SK-N-MC (cell line): ENCODE data around the gene SCARF2.
A peak's percentile ranks its signal among the peaks of the same experiment; 100 is the strongest.
"Not testable (repeated sequence)": the region's sequence is repeated elsewhere in the genome, so short reads cannot be mapped to it uniquely, and the experiment has no call there.

Experiments used
- DNase-seq: peaks from one replicate; pipeline ENCODE4 v3.0.0-alpha.2; 2011; ENCODE audit warnings: low read depth, low spot score
- H3K27ac ChIP-seq: fragments of 200-600 bp; sonication (generic); 2 replicates; pipeline ENCODE4 v1.5.1; 2016; ENCODE audit warnings: mixed run types
- H3K36me3 ChIP-seq: fragments of 200-600 bp; sonication (generic); 2 replicates; pipeline ENCODE4 v1.6.1; 2017; ENCODE audit warnings: antibody characterized with exemption, low read length, mixed read lengths; ENCODE audit not compliant: insufficient read depth
- H3K4me3 ChIP-seq: fragments of 200-600 bp; sonication (generic); 2 replicates; pipeline ENCODE4 v1.5.1; 2016
- H3K9ac ChIP-seq: fragments of 200-600 bp; sonication (generic); 2 replicates; pipeline ENCODE4 v1.8.0; 2017; ENCODE audit warnings: mixed run types, mixed read lengths; ENCODE audit not compliant: insufficient read length
- H3K9me3 ChIP-seq: fragments of 200-600 bp; sonication (generic); 2 replicates; pipeline ENCODE4 v1.6.1; 2017; ENCODE audit warnings: low read depth, mild to moderate bottlenecking, antibody characterized with exemption, low read length, moderate library complexity, mixed read lengths
- EZH2 ChIP-seq: fragments of 200-600 bp; sonication (generic); IDR thresholded peaks from one replicate; pipeline ENCODE4 v1.6.1; 2017; ENCODE audit warnings: antibody characterized with exemption
- FOXP2 ChIP-seq: optimal IDR thresholded peaks from 2 replicates; pipeline ENCODE3; 2011; ENCODE audit warnings: mild to moderate bottlenecking, moderate library complexity; ENCODE audit not compliant: insufficient read depth; ENCODE audit errors: extremely low read length, control extremely low read depth
- POLR2AphosphoS5 ChIP-seq: IDR thresholded peaks from 2 replicates; pipeline ENCODE4 v1.6.1; 2012; ENCODE audit warnings: mild to moderate bottlenecking, low read depth, low read length, borderline replicate concordance

Gene SCARF2

DNA sequence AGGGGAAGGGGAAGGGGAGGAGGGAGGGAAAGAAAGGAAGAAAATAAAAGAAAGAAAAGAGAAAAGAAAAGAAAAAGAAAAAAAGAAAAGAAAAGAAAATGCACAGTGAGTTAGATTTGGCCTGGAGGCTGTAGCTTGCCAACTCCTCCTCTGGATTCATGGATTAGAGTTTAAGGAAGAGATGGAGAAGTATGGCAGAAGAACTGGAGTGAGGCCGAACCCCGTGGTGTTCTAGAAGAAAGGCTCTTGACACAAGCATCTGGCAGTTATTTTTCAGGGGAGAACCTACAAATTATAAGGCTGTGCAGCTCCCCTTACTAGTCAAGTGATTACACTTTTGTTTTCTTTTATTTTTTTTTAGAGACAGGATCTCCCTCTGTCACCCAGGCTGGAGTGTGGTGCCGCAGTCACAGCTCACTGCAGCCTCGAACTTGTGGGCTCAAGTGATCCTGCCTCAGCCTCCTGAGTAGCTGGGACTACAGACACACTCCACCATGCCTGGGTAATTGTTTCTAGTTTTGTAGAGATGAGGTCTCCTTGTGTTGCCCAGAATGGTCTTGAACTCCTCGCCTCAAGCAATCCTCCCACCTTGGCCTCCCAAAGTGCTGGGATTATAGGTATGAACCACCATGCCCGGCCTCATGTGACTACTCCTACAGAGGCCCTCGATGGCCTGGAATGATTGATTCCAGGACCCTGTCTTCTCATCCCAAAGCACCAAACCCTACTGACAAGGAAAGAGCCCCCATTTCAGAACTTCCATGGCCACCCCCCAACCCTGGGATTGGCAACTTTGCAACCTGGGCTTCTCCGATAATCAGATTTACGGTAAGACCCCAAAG, 24.2 kb downstream of the SCARF2 start:
- no peaks in the 10 kb centered on the region for H3K36me3 ChIP-seq
- TF ChIP-seq FOXP2, result no peak
- TF ChIP-seq POLR2AphosphoS5, result no peak
- no peak for TF ChIP-seq EZH2
- no peak overlapping the region for H3K27ac ChIP-seq
- no peak for DNase-seq
- no peak overlapping the region for H3K4me3 ChIP-seq
- no peak overlapping the region for H3K9ac ChIP-seq
- no peaks in the 10 kb centered on the region for H3K9me3 ChIP-seq

DNA sequence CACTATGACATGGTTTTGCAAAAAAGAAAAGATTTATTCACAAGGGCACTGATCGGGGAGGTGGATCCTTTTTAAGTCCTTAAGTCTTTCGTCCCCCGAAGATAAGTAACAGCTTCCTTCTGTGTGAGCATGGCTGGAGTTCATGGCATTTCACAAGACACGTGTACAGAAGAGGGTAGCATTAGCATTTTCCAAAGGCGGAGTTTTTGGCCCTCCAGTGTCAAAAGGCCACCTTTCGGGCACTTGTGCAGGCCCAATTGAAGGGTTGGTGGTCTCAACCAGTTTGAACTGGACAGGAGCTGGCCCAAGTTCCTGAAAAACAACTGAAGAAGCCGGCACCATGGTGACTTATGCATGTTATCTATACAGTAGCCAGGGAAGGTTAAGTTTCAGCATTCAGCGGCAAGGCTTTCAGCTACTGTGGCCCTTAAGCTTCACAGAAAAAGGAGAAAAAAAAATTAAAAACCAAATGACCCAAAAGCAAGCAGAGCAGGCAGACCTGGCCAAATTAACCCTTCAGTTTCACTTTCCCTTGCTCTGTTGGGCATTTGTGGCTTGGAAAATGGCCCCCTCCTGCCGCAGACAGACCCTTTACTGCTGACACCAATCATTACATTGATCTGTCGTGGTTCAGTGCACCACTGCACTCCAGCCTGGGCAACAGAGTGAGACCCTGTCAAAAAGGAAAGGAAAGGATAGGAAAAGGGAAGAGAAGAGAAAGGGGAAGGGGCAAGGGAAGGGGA, 25.0 kb downstream of the SCARF2 start:
- Histone ChIP-seq H3K4me3 (no peak overlapping the region), H3K9me3 (no peaks in the 10 kb centered on the region), H3K36me3 (no peaks in the 10 kb centered on the region), H3K27ac (no peak overlapping the region), H3K9ac (no peak overlapping the region)
- TF ChIP-seq POLR2AphosphoS5 (no peak), EZH2 (no peak), FOXP2 (no peak)
- no peak for DNase-seq

DNA sequence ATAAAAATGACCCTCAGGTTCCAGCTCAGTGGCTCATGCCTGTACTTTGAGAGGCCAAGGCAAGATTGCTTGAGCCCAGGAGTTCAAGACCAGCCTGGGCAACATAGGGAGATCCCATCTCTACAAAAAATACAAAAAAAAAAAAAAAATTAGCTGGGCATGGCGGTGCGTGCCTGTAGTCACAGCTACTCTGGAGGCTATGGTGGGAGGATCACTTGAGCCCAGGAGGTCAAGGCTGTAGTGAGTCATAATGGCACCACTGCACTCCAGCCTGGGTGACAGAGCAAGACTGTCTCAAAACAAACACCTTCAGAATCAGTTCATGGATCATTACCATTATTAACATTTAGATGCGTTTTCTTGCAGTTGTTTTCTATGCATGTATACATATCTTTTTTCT, 28.2 kb downstream of the SCARF2 start:
- H3K36me3 ChIP-seq, H3K9me3 ChIP-seq, H3K4me3 ChIP-seq, DNase-seq, H3K9ac ChIP-seq, H3K27ac ChIP-seq: not testable (repeated sequence)

DNA sequence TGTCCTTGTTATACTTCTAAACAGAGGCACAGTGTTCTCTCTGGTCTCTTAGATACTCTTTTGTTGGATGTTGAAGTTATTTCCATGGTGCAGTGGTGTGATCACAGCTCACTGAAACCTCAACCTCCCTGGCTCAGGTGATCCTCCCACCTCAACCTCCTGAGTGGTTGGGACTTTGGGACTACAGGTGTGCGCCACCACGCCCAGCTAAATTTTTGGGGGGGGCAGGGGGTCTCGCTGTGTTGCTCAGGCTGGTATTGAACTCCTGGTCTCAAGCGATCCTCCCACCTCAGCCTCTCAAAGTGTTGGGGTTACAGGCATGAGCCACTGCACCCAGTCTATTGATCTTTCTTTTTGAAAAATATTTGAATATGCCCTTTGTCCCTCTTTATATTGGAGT, 28.7 kb downstream of the SCARF2 start:
- Histone ChIP-seq H3K9me3 (no peaks in the 10 kb centered on the region), H3K36me3 (peaks cover 4% of the 10 kb centered on the region; the same call in 1 of the 2 replicates), H3K27ac (no peak overlapping the region), H3K4me3 (no peak overlapping the region), H3K9ac (no peak overlapping the region)
- TF ChIP-seq EZH2 (no peak), POLR2AphosphoS5 (no peak), FOXP2 (no peak)
- no peak for DNase-seq

DNA sequence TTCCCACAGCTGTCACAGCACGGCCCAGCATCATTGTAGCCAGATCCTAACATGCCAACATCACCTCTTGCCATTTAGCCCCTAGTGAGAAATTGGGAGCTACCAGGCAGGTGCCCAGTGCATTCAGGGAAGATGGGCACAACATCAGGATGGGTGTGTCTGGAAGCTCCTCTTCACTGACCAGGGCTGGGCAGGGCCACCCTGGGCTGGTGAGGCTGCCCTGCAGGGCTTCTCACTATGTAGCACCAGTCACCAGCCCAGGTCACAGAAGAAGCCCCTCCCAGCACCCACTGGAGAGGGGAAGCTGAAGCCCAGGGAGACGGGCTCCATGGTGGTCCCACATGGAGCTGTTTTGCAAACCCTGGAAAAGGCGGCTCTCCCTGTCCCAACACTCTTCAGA, 29.8 kb downstream of the SCARF2 start:
- Histone ChIP-seq H3K36me3 (peaks cover 6% of the 10 kb centered on the region; the same call in 1 of the 2 replicates), H3K9me3 (no peaks in the 10 kb centered on the region), H3K9ac (no peak overlapping the region), H3K4me3 (no peak overlapping the region), H3K27ac (0 out of 2 replicates have a peak overlapping the region, but pooled peaks have one; percentile 13)
- DNase-seq, result no peak
- TF ChIP-seq POLR2AphosphoS5, result no peak
- no peak for TF ChIP-seq EZH2
- TF ChIP-seq FOXP2, result no peak

DNA sequence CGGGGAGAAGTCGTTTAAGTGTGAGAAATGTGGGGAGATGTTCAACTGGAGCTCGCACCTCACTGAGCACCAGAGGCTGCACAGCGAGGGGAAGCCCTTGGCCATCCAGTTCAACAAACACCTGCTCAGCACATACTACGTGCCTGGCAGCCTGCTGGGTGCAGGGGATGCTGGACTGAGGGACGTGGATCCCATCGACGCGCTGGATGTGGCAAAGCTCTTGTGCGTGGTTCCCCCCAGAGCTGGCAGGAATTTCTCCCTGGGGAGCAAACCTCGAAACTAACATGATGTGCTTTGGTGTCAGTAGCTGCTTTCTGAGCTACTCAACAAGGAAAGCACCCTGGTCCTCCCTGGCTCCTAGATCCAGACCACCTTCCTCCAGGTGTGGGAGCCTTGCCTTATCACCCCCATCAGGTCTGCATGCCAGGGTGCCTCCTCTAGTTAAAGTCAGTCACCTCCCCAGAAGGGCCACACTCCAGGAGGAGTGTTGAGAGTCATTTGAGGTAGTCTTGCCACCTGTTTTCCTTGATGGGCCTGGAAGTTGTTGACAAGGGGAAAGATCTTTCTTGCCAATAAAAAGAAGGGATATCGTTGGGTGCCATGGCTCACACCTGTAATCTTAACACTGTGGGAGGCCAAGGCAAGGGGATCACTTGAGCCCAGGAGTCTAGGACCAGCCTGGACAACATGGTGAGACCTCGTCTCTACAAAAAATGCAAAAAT, 30.8 kb downstream of the SCARF2 start:
- H3K36me3 ChIP-seq, result peaks cover 6% of the 10 kb centered on the region; the same call in 1 of the 2 replicates
- TF ChIP-seq EZH2, result no peak
- no peak for TF ChIP-seq POLR2AphosphoS5
- no peak for TF ChIP-seq FOXP2
- no peak overlapping the region for H3K27ac ChIP-seq
- H3K9me3 ChIP-seq, result no peaks in the 10 kb centered on the region
- H3K4me3 ChIP-seq, result no peak overlapping the region
- H3K9ac ChIP-seq, result no peak overlapping the region
- no peak for DNase-seq

DNA sequence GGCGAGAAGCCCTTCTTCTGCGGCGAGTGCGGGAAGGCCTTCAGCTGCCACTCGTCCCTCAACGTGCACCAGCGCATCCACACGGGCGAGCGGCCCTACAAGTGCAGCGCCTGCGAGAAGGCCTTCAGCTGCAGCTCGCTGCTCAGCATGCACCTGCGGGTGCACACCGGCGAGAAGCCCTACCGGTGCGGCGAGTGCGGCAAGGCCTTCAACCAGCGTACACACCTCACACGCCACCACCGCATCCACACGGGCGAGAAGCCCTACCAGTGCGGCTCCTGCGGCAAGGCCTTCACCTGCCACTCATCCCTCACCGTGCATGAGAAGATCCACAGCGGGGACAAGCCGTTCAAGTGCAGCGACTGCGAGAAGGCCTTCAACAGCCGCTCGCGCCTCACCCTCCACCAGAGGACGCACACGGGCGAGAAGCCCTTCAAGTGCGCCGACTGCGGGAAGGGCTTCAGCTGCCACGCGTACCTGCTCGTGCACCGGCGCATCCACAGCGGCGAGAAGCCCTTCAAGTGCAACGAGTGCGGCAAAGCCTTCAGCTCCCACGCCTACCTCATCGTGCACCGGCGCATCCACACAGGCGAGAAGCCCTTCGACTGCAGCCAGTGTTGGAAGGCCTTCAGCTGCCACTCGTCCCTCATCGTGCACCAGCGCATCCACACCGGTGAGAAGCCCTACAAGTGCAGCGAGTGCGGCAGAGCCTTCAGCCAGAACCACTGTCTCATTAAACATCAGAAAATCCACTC, 31.5 kb downstream of the SCARF2 start:
- no peak overlapping the region for H3K27ac ChIP-seq
- TF ChIP-seq FOXP2 (no peak), EZH2 (no peak), POLR2AphosphoS5 (no peak)
- H3K9ac ChIP-seq, result no peak overlapping the region
- peaks cover 10% of the 10 kb centered on the region; the same call in 1 of the 2 replicates for H3K36me3 ChIP-seq
- no peak overlapping the region for H3K4me3 ChIP-seq
- no peaks in the 10 kb centered on the region for H3K9me3 ChIP-seq
- no peak for DNase-seq
